HepG2 (cell line): ENCODE results near the gene SIGLEC14. TPM values are rescaled to one million over a fixed set of nuclear protein-coding genes. Genes with fewer than 3 reads are reported as not detected.

ENCODE experiments used
- CTCF ChIP-seq: sonication (generic); formaldehyde crosslinking; IDR thresholded peaks from 2 replicates; pipeline ENCODE4 v1.5.0; 2020; ENCODE audit warnings: mild to moderate bottlenecking, missing genetic modification reagents, moderate library complexity
- E2F2 ChIP-seq: sonication (generic); formaldehyde crosslinking; IDR thresholded peaks from 2 replicates; pipeline ENCODE4 v1.4.0; 2020; ENCODE audit warnings: missing genetic modification reagents, borderline replicate concordance
- HDAC1 ChIP-seq: sonication (generic); formaldehyde crosslinking; IDR thresholded peaks from 2 replicates; pipeline ENCODE4 v1.5.1; 2020; ENCODE audit warnings: mild to moderate bottlenecking, missing genetic modification reagents
- HMGA1 ChIP-seq: sonication (generic); formaldehyde crosslinking; conservative IDR thresholded peaks from 2 replicates; pipeline ENCODE4 v1.4.0; 2020; ENCODE audit warnings: missing genetic modification reagents
- KDM5B ChIP-seq: sonication (generic); formaldehyde crosslinking; IDR thresholded peaks from 2 replicates; pipeline ENCODE4 v1.4.0; 2020; ENCODE audit warnings: missing genetic modification reagents, mild to moderate bottlenecking, borderline replicate concordance
- MAFF ChIP-seq: IDR thresholded peaks from 2 replicates; pipeline ENCODE4 v1.6.1; 2011; ENCODE audit warnings: low read depth, low read length, improper control_type of control experiment
- NFE2L2 ChIP-seq: fragments of 150-350 bp; IDR thresholded peaks from 2 replicates; pipeline ENCODE4 v1.6.1; 2014; ENCODE audit warnings: low read length
- NFRKB ChIP-seq: fragments of 450-650 bp; IDR thresholded peaks from 2 replicates; pipeline ENCODE4 v1.6.1; 2017
- RBM39 ChIP-seq: fragments of 200-400 bp; formaldehyde crosslinking; IDR thresholded peaks from one replicate; pipeline ENCODE4 v1.6.1; 2018; ENCODE audit warnings: antibody characterized with exemption, mild to moderate bottlenecking, low read depth, low read length; ENCODE audit not compliant: poor library complexity, severe bottlenecking
- ZNF335 ChIP-seq: sonication (generic); formaldehyde crosslinking; IDR thresholded peaks from 2 replicates; pipeline ENCODE4 v1.4.0; 2020; ENCODE audit warnings: missing genetic modification reagents
- ZNF34 ChIP-seq: sonication (generic); formaldehyde crosslinking; IDR thresholded peaks from 2 replicates; pipeline ENCODE4 v1.4.0; 2020; ENCODE audit warnings: mild to moderate bottlenecking, missing genetic modification reagents, borderline replicate concordance
- ZNF362 ChIP-seq: sonication (generic); formaldehyde crosslinking; IDR thresholded peaks from 2 replicates; pipeline ENCODE4 v1.4.0; 2020; ENCODE audit warnings: missing genetic modification reagents, mild to moderate bottlenecking, borderline replicate concordance
- ZNF431 ChIP-seq: sonication (generic); formaldehyde crosslinking; IDR thresholded peaks from 2 replicates; pipeline ENCODE4 v1.9.0; 2022; ENCODE audit warnings: missing genetic modification reagents, low read depth, mild to moderate bottlenecking, borderline replicate concordance
- ZNF563 ChIP-seq: sonication (generic); formaldehyde crosslinking; IDR thresholded peaks from 2 replicates; pipeline ENCODE4 v1.8.0; 2022; ENCODE audit warnings: mild to moderate bottlenecking, moderate library complexity, missing genetic modification reagents
- ZNF569 ChIP-seq: sonication (generic); formaldehyde crosslinking; IDR thresholded peaks from 2 replicates; pipeline ENCODE4 v1.5.0; 2020; ENCODE audit warnings: mild to moderate bottlenecking, missing genetic modification reagents, moderate library complexity, borderline replicate concordance
- ZNF580 ChIP-seq: IDR thresholded peaks from 2 replicates; pipeline ENCODE4 v1.6.1; 2016; ENCODE audit warnings: low read depth, borderline replicate concordance
- ZNF646 ChIP-seq: sonication (generic); formaldehyde crosslinking; IDR thresholded peaks from 2 replicates; pipeline ENCODE4 v1.9.0; 2021; ENCODE audit warnings: mild to moderate bottlenecking, missing genetic modification reagents
- ZNF75D ChIP-seq: sonication (generic); formaldehyde crosslinking; IDR thresholded peaks from 2 replicates; pipeline ENCODE4 v1.8.1; 2023; ENCODE audit warnings: missing genetic modification reagents, mild to moderate bottlenecking, borderline replicate concordance
- ZSCAN22 ChIP-seq: sonication (generic); formaldehyde crosslinking; IDR thresholded peaks from 2 replicates; pipeline ENCODE4 v1.4.0; 2020; ENCODE audit warnings: mild to moderate bottlenecking, missing genetic modification reagents
- polyA plus RNA-seq, 8 experiments: library from polyadenylated mRNA; depleted of rRNA in 3 of 8; stranded (reverse) in 7 of 8; unstranded in 1 of 8; fragments of >200 nt; fragmentation: Illumina TruSeq in 4 of 8; extraction: Trizol in 4 of 8; gene quantifications; 2 replicates each; pipeline versions ENCODE4 v1.2.1 to v1.2.3, GENCODE V29; 2011 to 2016; ENCODE audit warnings: low read depth in 4 of 8, missing spikeins in 1 of 8, mixed read lengths in 1 of 8; ENCODE audit not compliant: insufficient read depth in 1 of 8
- total RNA-seq, 5 experiments: library from RNA; depleted of rRNA; stranded (reverse); fragments of >200 nt; fragmentation: Illumina TruSeq; extraction: Trizol; gene quantifications; 2 replicates each; pipeline ENCODE4 v1.2.3, GENCODE V29; 2016; ENCODE audit warnings: low read depth in 1 of 5

The SIGLEC14 gene
- total and polyA plus RNA-seq, 2 of the 13 experiments (the other 11 are each of a cell fraction or from before 2014, with no cell fraction given), result 0.05 to 0.09 TPM

GRCh38 chr19:51607920-51608562 is 38.6 kb downstream of the SIGLEC14 start (continued):
- no peak; the same call in 1 of the 2 replicates for TF ChIP-seq HDAC1
- TF ChIP-seq NFE2L2, result no peak
- TF ChIP-seq ZNF431 (CRISPR knock-in tag), result peak; percentile 46; the same call in 1 of the 2 replicates
- TF ChIP-seq ZNF34 (CRISPR knock-in tag), result no peak
- peak; percentile 83; the same call in 1 of the 2 replicates for TF ChIP-seq ZNF563 (CRISPR knock-in tag)
- TF ChIP-seq CTCF (CRISPR knock-in tag), result peak; percentile 82
- peak; percentile 90 for TF ChIP-seq ZNF335 (CRISPR knock-in tag)
- TF ChIP-seq ZNF75D (CRISPR knock-in tag), result no peak
- no peak for TF ChIP-seq NFRKB
- TF ChIP-seq ZNF362 (CRISPR knock-in tag), result no peak
- TF ChIP-seq ZNF569 (CRISPR knock-in tag), result no peak
- no peak for TF ChIP-seq ZSCAN22
- no peak for TF ChIP-seq RBM39
- peak; percentile 79; the same call in 1 of the 2 replicates for TF ChIP-seq KDM5B
- TF ChIP-seq E2F2, result peak; percentile 87; the same call in 1 of the 2 replicates
- no peak for TF ChIP-seq ZNF646 (CRISPR knock-in tag)
- no peak for TF ChIP-seq HMGA1 (CRISPR knock-in tag)
- no peak for TF ChIP-seq MAFF
- peak; percentile 96 for TF ChIP-seq ZNF580 (CRISPR knock-in tag)
